CD14-positive monocyte (primary cell): Measurements from ENCODE around the gene YTHDC1. TPM values are rescaled to one million over a fixed set of nuclear protein-coding genes. Genes with fewer than 3 reads are reported as not detected.

Experiments
- DNase-seq, 3 donors: peaks; one replicate each; pipeline ENCODE4 v3.0.0-alpha.2; 2011 to 2022
- H2AFZ ChIP-seq: 2 replicates; pipeline ENCODE4 v1.6.0; 2012; ENCODE audit warnings: mild to moderate bottlenecking, low read depth, low read length, inconsistent platforms; ENCODE audit not compliant: insufficient read depth, poor library complexity, severe bottlenecking
- H3K27ac ChIP-seq, 2 donors: 1 replicate in 1 of 2; 2 replicates in 1 of 2; pipeline ENCODE4 v1.5.1; 2012 to 2013; ENCODE audit warnings: low read length in 2 of 2, control low read depth in 1 of 2, inconsistent platforms in 1 of 2, low read depth in 1 of 2, mild to moderate bottlenecking in 1 of 2
- H3K27me3 ChIP-seq, 2 donors: one replicate each; pipeline versions ENCODE4 v1.6.0 to v1.6.1; 2011 to 2013; ENCODE audit warnings: low read length in 2 of 2; ENCODE audit not compliant: control insufficient read depth in 2 of 2, insufficient read depth in 2 of 2
- H3K36me3 ChIP-seq, 2 donors: replicated peaks in 1 of 2; 1 replicate in 1 of 2; 2 replicates in 1 of 2; pipeline versions ENCODE4 v1.5.1 to v1.6.1; 2012 to 2013; ENCODE audit warnings: low read length in 2 of 2, control low read depth in 1 of 2, inconsistent platforms in 1 of 2, mild to moderate bottlenecking in 1 of 2; ENCODE audit not compliant: insufficient read depth in 2 of 2, control insufficient read depth in 1 of 2
- H3K4me1 ChIP-seq, 2 donors: 1 replicate in 1 of 2; 2 replicates in 1 of 2; pipeline versions ENCODE4 v1.5.1 to v1.6.1; 2012 to 2013; ENCODE audit warnings: low read length in 2 of 2, control low read depth in 1 of 2, inconsistent platforms in 1 of 2, mild to moderate bottlenecking in 1 of 2, moderate library complexity in 1 of 2; ENCODE audit not compliant: insufficient read depth in 2 of 2, control insufficient read depth in 1 of 2
- H3K4me2 ChIP-seq: replicated peaks from 2 replicates; pipeline ENCODE3; 2012; ENCODE audit warnings: low read length, moderate library complexity, mild to moderate bottlenecking; ENCODE audit not compliant: poor library complexity, severe bottlenecking; ENCODE audit errors: extremely low read depth
- H3K4me3 ChIP-seq, 3 experiments: fragments of 200-600 bp in 1 of 3; sonication (generic) in 1 of 3; replicated peaks in 1 of 3; 1 replicate in 2 of 3; 2 replicates in 1 of 3; pipeline ENCODE4 v1.5.1; 2011 to 2013; ENCODE audit warnings: low read length in 3 of 3, mild to moderate bottlenecking in 3 of 3, control low read depth in 2 of 3, low read depth in 2 of 3, inconsistent platforms in 1 of 3, moderate library complexity in 1 of 3
- H3K79me2 ChIP-seq: 2 replicates; pipeline ENCODE4 v1.6.0; 2012; ENCODE audit warnings: mild to moderate bottlenecking, control low read depth, inconsistent platforms, low read length, moderate library complexity; ENCODE audit not compliant: insufficient read depth
- H3K9ac ChIP-seq: 2 replicates; pipeline ENCODE4 v1.6.0; 2017; ENCODE audit warnings: low read length, mild to moderate bottlenecking; ENCODE audit not compliant: insufficient read depth, poor library complexity, severe bottlenecking
- H3K9me3 ChIP-seq, 2 donors: replicated peaks in 1 of 2; 1 replicate in 1 of 2; 2 replicates in 1 of 2; pipeline versions ENCODE4 v1.5.1 to v1.6.1; 2012 to 2013; ENCODE audit warnings: low read length in 2 of 2, control low read depth in 1 of 2; ENCODE audit not compliant: control insufficient read depth in 1 of 2, insufficient read depth in 1 of 2
- H4K20me1 ChIP-seq: 2 replicates; pipeline ENCODE4 v1.6.0; 2012; ENCODE audit warnings: mild to moderate bottlenecking, low read length, control low read depth, moderate library complexity; ENCODE audit not compliant: insufficient read depth
- H3K27ac Mint-ChIP-seq, 7 donors: one replicate each; pipeline ENCODE4 v1.8.0; 2020; ENCODE audit warnings: mild to moderate bottlenecking in 7 of 7, mixed read lengths in 7 of 7, moderate library complexity in 6 of 7, inconsistent platforms in 2 of 7
- H3K27me3 Mint-ChIP-seq, 3 donors: one replicate each; pipeline ENCODE4 v1.8.0; 2021 to 2022; ENCODE audit warnings: low read depth in 3 of 3, mild to moderate bottlenecking in 3 of 3, mixed read lengths in 3 of 3, moderate library complexity in 3 of 3, inconsistent platforms in 1 of 3
- H3K36me3 Mint-ChIP-seq, 2 donors: one replicate each; pipeline ENCODE4 v1.8.0; 2020; ENCODE audit warnings: mixed read lengths in 2 of 2, inconsistent platforms in 1 of 2, mild to moderate bottlenecking in 1 of 2
- H3K4me1 Mint-ChIP-seq: one replicate; pipeline ENCODE4 v1.8.0; 2020; ENCODE audit warnings: mild to moderate bottlenecking, mixed read lengths
- H3K4me3 Mint-ChIP-seq, 2 donors: one replicate each; pipeline ENCODE4 v1.8.0; 2020; ENCODE audit warnings: mild to moderate bottlenecking in 2 of 2, mixed read lengths in 2 of 2, moderate library complexity in 1 of 2
- H3K9me3 Mint-ChIP-seq, 7 donors: one replicate each; pipeline ENCODE4 v1.8.0; 2020 to 2022; ENCODE audit warnings: mixed read lengths in 7 of 7, mild to moderate bottlenecking in 6 of 7, moderate library complexity in 6 of 7, inconsistent platforms in 2 of 7
- CTCF ChIP-seq: fragments of 200-600 bp; IDR thresholded peaks from one replicate; pipeline ENCODE4 v1.8.0; 2022; ENCODE audit warnings: antibody characterized with exemption, mild to moderate bottlenecking
- WGBS: methylation state at CpG from one replicate; pipeline ENCODE4 v1.1.5; 2013; ENCODE audit warnings: missing lambda C conversion rate; ENCODE audit not compliant: insufficient coverage; 5-methylcytosine and 5-hydroxymethylcytosine counted together
- intact Hi-C, 2 donors: fragments of 100-400 bp; cut with micrococcal nuclease; formaldehyde crosslinking; loops; one replicate each; pipeline versions ENCODE4 v1.15.0 to v1.15.1; 2023
- polyA plus RNA-seq, 3 donors: library from polyadenylated mRNA; depleted of rRNA in 1 of 3; unstranded in 2 of 3; stranded (reverse) in 1 of 3; fragments of 300-500 nt in 2 of 3; fragments of >200 nt in 1 of 3; fragmentation: Illumina TruSeq in 2 of 3; gene quantifications; 1 replicate in 2 of 3; 2 replicates in 1 of 3; pipeline ENCODE4 v1.2.3, GENCODE V29; 2012 to 2021
- small RNA-seq: library from RNA; depleted of rRNA; stranded (forward); fragments of <200 nt; gene quantifications from one replicate; pipeline ENCODE3, GENCODE V24; 2012; ENCODE audit warnings: low read depth; ENCODE audit not compliant: insufficient read length

YTHDC1 gene
- polyA plus RNA-seq, 3 donors, result 11.0 to 30.8 (median 11.5) TPM

- Mint-ChIP-seq H3K36me3 (no peaks in the 10 kb centered on the region), H3K4me1 (peaks cover 2% of the 10 kb centered on the region), H3K27me3 (peaks cover 0 to 2% (median 0%) of the 10 kb centered on the region in 3 donors), H3K4me3 (no peak overlapping the region), H3K27ac (no peak overlapping the region), H3K9me3 (peaks cover 0 to 7% (median 1%) of the 10 kb centered on the region in 7 donors)
- no peak for TF ChIP-seq CTCF
- H3K9ac ChIP-seq, result no peak overlapping the region
- intact Hi-C loops, result no loop called here
- no peak overlapping the region for H3K27ac ChIP-seq
- no peaks in the 10 kb centered on the region for H4K20me1 ChIP-seq
- H3K4me1 ChIP-seq, result no peaks in the 10 kb centered on the region
- 50% methylated on average over 1 of the region's 3 CpGs for WGBS
- no peaks in the 10 kb centered on the region for H3K9me3 ChIP-seq
- DNase-seq, result no peak
- no peaks in the 10 kb centered on the region for H3K27me3 ChIP-seq
- H2AFZ ChIP-seq, result no peak overlapping the region
- no peaks in the 10 kb centered on the region for H3K79me2 ChIP-seq
- no peak overlapping the region for H3K4me2 ChIP-seq
- H3K4me3 ChIP-seq, result no peak overlapping the region
- H3K36me3 ChIP-seq, result no peaks in the 10 kb centered on the region
Measured at GRCh38 chr4:68264875-68265565, 84.9 kb downstream of the YTHDC1 start.

Small RNA genes within 50 kb of the gene (small RNA-seq; reads per million reads assigned to genes)
- gene MT2P1, result not detected

Other genes with a start within 250 kb of the YTHDC1 start
- gene TMPRSS11F, start 220.2 kb downstream of the YTHDC1 start, polyA plus RNA-seq, result not detected
- gene TMPRSS11B, start 104.4 kb downstream of the YTHDC1 start, polyA plus RNA-seq, result not detected
- gene TMPRSS11E, start 97.4 kb upstream of the YTHDC1 start, polyA plus RNA-seq, result not detected
- gene UGT2B17, start 226.2 kb upstream of the YTHDC1 start, polyA plus RNA-seq, result not detected